ENCODE measurements around the gene HES6.
A peak's percentile ranks its signal among the peaks of the same experiment; 100 is the strongest.
"Not testable (repeated sequence)": the region's sequence is repeated elsewhere in the genome, so short reads cannot be mapped to it uniquely, and the experiment has no call there.

The HES6 gene

DNA sequence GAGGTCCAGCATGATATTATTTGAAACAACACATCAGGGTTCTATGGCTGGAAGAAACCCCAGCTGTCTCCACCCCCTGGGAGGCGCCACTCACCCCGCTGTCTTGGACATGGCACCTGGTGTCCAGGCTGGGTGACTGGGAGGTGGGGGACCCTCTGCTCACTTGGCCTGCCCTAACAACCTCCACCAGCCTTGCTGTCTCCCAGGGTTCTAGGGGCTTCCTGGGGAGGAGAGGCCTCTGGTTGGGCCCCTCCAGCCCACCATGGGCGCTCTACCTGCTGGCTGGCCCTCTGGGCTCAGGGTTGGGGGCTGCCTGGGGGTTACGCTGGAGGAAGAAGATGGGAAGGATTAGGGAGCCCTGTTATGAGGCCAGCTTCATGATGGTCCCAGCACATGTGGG lies 32.3 kb upstream of the HES6 start:
- DNase-seq: no peak

DNA sequence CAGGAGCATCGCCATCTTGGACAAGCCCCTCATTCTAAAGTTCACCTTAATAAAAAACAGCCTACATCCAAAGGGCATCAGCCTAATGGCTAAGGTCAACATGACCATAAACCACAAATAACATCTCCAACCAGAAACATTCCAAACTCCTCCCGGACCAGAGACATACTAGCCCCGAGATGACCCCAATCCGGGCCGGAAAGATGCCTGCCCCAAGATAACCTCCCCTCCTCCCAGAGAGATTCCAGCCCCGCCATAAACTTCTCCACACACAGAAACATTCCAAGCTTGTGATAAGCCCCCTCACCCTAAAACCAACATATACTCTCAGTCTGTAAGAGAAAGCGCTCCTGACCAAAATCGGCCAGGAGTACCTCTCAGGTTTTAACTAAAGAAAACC lies 31.8 kb upstream of the HES6 start:
- not testable (repeated sequence) for DNase-seq

- no peak for DNase-seq
Measured at GRCh38 chr2:238271061-238271554, 31.3 kb upstream of the HES6 start.

DNA sequence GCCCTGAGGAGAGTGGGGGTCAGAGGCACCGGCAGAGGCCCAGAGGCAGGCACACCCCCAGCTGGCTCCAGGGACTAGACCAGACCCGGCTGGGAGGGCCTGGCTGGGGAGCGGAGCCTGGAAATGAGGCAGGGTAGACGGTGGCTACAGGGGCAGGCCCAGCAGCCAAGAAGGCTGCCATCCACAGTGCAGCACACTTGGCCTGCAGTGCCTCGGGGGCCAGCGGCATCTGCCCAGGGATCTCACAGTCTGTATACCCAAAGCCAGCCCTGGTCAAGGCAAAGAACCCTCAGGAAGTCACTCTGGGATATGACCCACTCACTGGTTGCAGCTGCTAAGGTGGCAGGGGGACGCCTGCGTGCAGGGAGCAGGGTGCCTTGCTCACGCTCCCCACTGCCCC lies 30.8 kb upstream of the HES6 start:
- DNase-seq: no peak

DNA sequence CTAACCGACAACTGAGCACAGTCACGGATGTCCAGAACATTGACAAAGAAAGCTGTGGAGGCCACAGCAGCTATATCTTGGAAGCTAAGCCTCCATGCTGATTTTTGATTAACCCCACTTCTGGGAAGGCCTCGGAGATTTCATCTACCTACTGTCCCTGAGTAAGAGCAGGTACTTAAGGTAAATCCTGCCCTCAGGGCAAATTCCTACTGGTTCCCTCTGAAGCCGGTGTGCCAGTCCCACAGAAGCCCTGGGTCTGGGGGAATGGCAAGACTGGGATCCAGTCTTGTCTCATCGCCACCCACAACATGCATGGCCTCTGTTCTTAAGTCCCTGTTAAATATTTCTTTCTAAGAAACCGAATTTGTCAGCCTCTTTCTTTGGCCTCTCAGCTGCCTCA lies 29.9 kb upstream of the HES6 start:
- no peak for DNase-seq

- DNase-seq: no peak
Measured at GRCh38 chr2:238267884-238268680, 28.2 kb upstream of the HES6 start.

GRCh38 chr2:238267341-238267710 lies 27.5 kb upstream of the HES6 start:
- no peak for DNase-seq

- no peak for DNase-seq
Measured at GRCh38 chr2:238265605-238266004, 25.8 kb upstream of the HES6 start.

DNA sequence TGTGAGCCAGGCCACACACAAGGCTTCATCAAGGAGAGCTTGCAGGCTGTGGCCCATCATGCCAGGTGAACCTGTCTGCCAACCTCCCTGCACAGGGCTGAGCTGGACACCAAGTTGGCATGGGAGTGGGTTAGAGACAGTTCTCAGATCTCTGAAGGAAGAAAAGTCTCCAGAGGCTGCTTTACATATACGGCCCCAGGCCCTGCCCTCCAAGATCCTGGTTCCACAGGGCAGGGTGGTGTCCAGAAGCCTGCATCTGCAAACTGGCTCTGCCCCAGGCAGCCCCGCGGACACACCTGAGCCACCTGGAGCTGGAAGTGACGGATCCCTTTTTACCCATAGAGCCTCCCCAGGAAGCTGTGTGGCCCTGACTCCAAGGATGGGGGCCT lies 24.2 kb upstream of the HES6 start:
- no peak for DNase-seq

GRCh38 chr2:238263204-238264071 lies 23.6 kb upstream of the HES6 start:
- peak; percentile 68 for DNase-seq

GRCh38 chr2:238262496-238263122 lies 22.8 kb upstream of the HES6 start:
- DNase-seq: no peak

- no peak for DNase-seq
Measured at GRCh38 chr2:238261718-238262375, 22.0 kb upstream of the HES6 start.

- no peak for DNase-seq
Measured at GRCh38 chr2:238260883-238261282, 21.0 kb upstream of the HES6 start.

DNA sequence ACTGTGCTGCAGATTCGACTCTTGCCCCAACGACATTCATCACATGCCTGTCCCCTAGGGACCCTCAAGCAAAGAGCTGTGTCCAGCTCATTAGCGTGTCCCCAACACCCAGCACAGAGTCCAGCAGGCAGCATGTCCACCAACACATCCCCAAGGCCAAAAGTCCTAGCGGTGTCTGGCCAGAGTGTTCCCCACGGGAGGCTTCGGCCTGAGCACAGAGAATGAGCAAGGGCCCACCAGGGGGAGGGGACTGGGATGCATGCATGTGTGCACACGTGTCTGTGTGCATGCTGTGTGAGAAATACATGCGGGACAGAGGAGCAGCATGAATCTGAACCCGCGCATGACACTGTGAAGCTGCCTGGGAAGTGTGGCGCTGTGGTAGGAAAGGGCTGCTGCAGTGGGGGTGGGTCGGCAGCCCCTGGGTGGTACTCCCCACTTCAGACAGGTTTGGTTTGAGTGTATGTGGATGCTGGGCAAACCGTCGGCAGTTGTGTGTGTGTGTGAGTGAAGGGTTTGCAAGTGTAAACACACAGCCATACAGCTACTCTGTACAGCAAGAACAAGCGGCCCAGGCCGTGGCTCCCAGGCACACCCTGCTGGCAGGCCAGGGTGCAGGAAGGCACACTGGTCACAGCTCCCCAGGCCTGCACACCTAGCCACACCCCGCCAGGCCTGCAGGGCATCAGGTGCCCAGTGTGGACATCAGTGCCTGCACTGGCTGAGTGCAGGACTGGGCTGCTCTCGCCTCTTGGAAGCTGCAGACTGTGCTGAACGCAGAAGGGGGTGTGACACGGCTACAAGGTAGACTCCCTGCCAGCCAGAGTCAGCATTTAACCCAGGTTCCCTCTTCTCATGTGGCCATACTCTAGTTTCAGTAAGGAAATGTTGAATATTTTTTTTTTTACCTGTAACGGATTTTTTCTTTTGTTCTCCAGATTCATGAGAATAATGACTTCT lies 19.5 kb upstream of the HES6 start:
- no peak for DNase-seq

- no peak for DNase-seq
Measured at GRCh38 chr2:238257786-238258700, 18.2 kb upstream of the HES6 start.

GRCh38 chr2:238256594-238257104 lies 16.8 kb upstream of the HES6 start:
- DNase-seq: peak; percentile 75

DNA sequence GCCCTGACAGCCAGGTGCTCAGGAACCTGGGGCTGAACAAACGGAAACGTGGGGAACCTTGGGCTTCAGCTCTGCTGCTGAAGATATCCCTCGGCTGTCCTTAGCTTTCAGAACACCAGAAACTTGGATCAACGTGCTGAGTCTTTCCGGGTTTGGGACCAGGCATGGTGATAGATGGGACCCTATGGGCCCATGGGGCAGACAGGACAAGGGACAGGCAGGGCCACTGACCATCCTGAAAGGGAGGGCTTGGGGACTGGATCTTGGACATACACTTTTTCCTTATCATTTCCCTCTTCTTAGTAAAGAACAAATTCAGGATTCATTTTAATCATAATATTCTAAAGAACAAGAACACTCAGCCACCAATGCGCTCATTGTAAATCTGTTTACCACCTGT lies 16.3 kb upstream of the HES6 start:
- no peak for DNase-seq

- no peak for DNase-seq
Measured at GRCh38 chr2:238255636-238256035, 15.8 kb upstream of the HES6 start.

DNA sequence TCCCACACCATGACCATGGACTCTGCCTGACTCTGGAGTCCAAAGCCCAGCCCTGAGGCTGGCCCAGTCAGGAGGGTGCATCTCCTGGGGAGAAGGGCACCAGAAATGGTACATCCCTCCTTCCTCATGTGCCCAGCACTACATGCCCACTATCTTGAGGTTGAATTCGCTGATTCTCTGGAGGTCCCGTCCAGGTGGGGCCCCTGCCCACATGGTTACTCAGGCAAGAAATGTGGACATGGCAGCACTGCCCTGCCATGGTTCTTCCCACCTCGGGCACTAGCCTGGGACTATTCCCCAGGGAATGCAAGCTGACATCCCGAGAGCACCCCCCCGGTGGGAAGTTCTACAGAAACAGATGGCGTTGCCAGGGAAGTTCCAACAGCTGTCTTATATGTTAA lies 15.3 kb upstream of the HES6 start:
- DNase-seq: no peak

- no peak for DNase-seq
Measured at GRCh38 chr2:238254095-238254723, 14.4 kb upstream of the HES6 start.

Measured in stimulated activated CD4-positive, alpha-beta T cell treated with anti-CD3 and anti-CD28 coated beads, Interleukin-1b, Interleukin-23, amount 100 ng/mL, for 48 hours (primary cell).